Right lobe of liver (tissue), 6 donors: Measurements from ENCODE around the gene ATRNL1. TPM values are rescaled to one million over a fixed set of nuclear protein-coding genes. Genes with fewer than 3 reads are reported as not detected.

Source experiments
- ATAC-seq, 4 donors: fragments of 200-7000 bp; cut with Tn5 transposase; one replicate each; pipeline ENCODE4 v1.9.1; 2020; ENCODE audit warnings: mild to moderate bottlenecking in 4 of 4, moderate library complexity in 4 of 4
- DNase-seq, 3 donors: peaks; one replicate each; pipeline ENCODE4 v3.0.0-alpha.2; 2020
- H3K27ac ChIP-seq, 3 donors: fragments of 200-600 bp; one replicate each; pipeline ENCODE4 v1.8.0; 2022
- H3K27me3 ChIP-seq, 2 donors: fragments of 200-600 bp; one replicate each; pipeline ENCODE4 v1.8.0; 2022
- H3K36me3 ChIP-seq, 4 donors: fragments of 200-600 bp; sonication (generic) in 1 of 4; one replicate each; pipeline versions ENCODE4 v1.5.1 to v1.8.0; 2017 to 2022; ENCODE audit warnings: control low read depth in 1 of 4
- H3K4me1 ChIP-seq, 4 donors: fragments of 200-600 bp; sonication (generic) in 1 of 4; one replicate each; pipeline versions ENCODE4 v1.5.1 to v1.8.0; 2017 to 2022; ENCODE audit warnings: control low read depth in 1 of 4
- H3K4me3 ChIP-seq, 3 donors: fragments of 200-600 bp; one replicate each; pipeline ENCODE4 v1.8.0; 2022
- H3K9me3 ChIP-seq, 4 donors: fragments of 200-600 bp; sonication (generic) in 1 of 4; one replicate each; pipeline versions ENCODE4 v1.5.1 to v1.8.0; 2017 to 2022; ENCODE audit warnings: control low read depth in 1 of 4
- CTCF ChIP-seq, 4 donors: fragments of 200-600 bp in 3 of 4; fragments of 450-650 bp in 1 of 4; IDR thresholded peaks; one replicate each; pipeline versions ENCODE4 v1.5.1 to v1.8.0; 2016 to 2022; ENCODE audit warnings: antibody characterized with exemption in 4 of 4, mild to moderate bottlenecking in 2 of 4
- POLR2A ChIP-seq: fragments of 450-650 bp; IDR thresholded peaks from one replicate; pipeline ENCODE4 v1.6.1; 2017; ENCODE audit warnings: antibody characterized with exemption, mild to moderate bottlenecking
- WGBS: methylation state at CpG from one replicate; pipeline ENCODE4 v1.1.6; 2018; ENCODE audit warnings: low coverage, low lambda C conversion rate; ENCODE audit not compliant: insufficient coverage; ENCODE audit errors: missing lambda C conversion rate; 5-methylcytosine and 5-hydroxymethylcytosine counted together
- intact Hi-C, 2 donors: fragments of 100-400 bp; cut with DNase I; formaldehyde crosslinking; loops; one replicate each; pipeline versions ENCODE4 v1.11.2 to v1.14.1; 2022
- total RNA-seq, 6 experiments: library from RNA; depleted of rRNA in 2 of 6; stranded (reverse); fragments of >200 nt in 2 of 6; fragmentation: NEBNext Ultra II Directional in 3 of 6; extraction: Animal tissue kit (Norgen Biotek cat#: 25700) in 3 of 6; gene quantifications; one replicate each; pipeline versions ENCODE4 v1.1.0 to v1.2.4, GENCODE V29; 2016 to 2023
- donor health status: DM: no; HTN: yes; CAD: no.
- donor health status: DM: no; HTN: no; CAD: no.
- donor health status: DM: no; HTN: no; CAD: no.
- donor health status: DM: no; HTN: yes; CAD: no.
- donor health status: DM: no; HTN: yes; CAD: no.

The ATRNL1 gene
- total RNA-seq, 6 experiments from 2014 or later, result 0.81 to 5.3 (median 2.6) TPM

- H3K9me3 ChIP-seq, result no peaks in the 10 kb centered on the region
- no peak for TF ChIP-seq POLR2A
- TF ChIP-seq CTCF (IDR thresholded peaks at IDR 0.05), result no peak
Measured at GRCh38 chr10:115867305-115867704, 774.1 kb downstream of the ATRNL1 start.

GRCh38 chr10:115871855-115872254, 778.7 kb downstream of the ATRNL1 start:
- DNase-seq, result no peak
- H3K4me3 ChIP-seq, result no peak overlapping the region
- 91% methylated on average over 1 of the region's 1 CpG for WGBS
- no peak for TF ChIP-seq CTCF (IDR thresholded peaks at IDR 0.05)
- TF ChIP-seq POLR2A, result no peak
- no peaks in the 10 kb centered on the region for H3K9me3 ChIP-seq
- no peak overlapping the region for H3K27ac ChIP-seq
- H3K27me3 ChIP-seq, result no peaks in the 10 kb centered on the region
- no peaks in the 10 kb centered on the region for H3K4me1 ChIP-seq
- no peaks in the 10 kb centered on the region for H3K36me3 ChIP-seq
- intact Hi-C loops, result no loop called here
- no peak for ATAC-seq

More at GRCh38 chr10:115867305-115867704, 774.1 kb downstream of the ATRNL1 start:
- Histone ChIP-seq H3K36me3 (no peaks in the 10 kb centered on the region), H3K27ac (no peak overlapping the region), H3K4me1 (no peaks in the 10 kb centered on the region), H3K4me3 (no peak overlapping the region), H3K27me3 (no peaks in the 10 kb centered on the region)
- 51% methylated on average over 2 of the region's 2 CpGs for WGBS
- ATAC-seq (no peak), DNase-seq (no peak)
- intact Hi-C loops, result no loop called here

GRCh38 chr10:115875172-115875571, 782.0 kb downstream of the ATRNL1 start:
- Histone ChIP-seq H3K9me3 (no peaks in the 10 kb centered on the region), H3K27me3 (no peaks in the 10 kb centered on the region), H3K27ac (no peak overlapping the region), H3K36me3 (no peaks in the 10 kb centered on the region), H3K4me3 (no peak overlapping the region), H3K4me1 (no peaks in the 10 kb centered on the region)
- ATAC-seq (peak in 1 of 4 donors; percentile 53), DNase-seq (no peak)
- 70% methylated on average over 2 of the region's 2 CpGs for WGBS
- TF ChIP-seq CTCF (IDR thresholded peaks at IDR 0.05), result no peak
- no peak for TF ChIP-seq POLR2A
- intact Hi-C loops, result no loop called here

- WGBS, result 58% methylated on average over 6 of the region's 6 CpGs
- intact Hi-C loops, result no loop called here
- H3K27ac ChIP-seq, result no peak overlapping the region
- no peak for ATAC-seq
- H3K9me3 ChIP-seq, result no peaks in the 10 kb centered on the region
- no peaks in the 10 kb centered on the region for H3K36me3 ChIP-seq
- no peaks in the 10 kb centered on the region for H3K27me3 ChIP-seq
- H3K4me3 ChIP-seq, result no peak overlapping the region
- no peak for DNase-seq
- TF ChIP-seq CTCF (IDR thresholded peaks at IDR 0.05), result no peak
- TF ChIP-seq POLR2A, result no peak
- no peaks in the 10 kb centered on the region for H3K4me1 ChIP-seq
Measured at GRCh38 chr10:115879372-115880089, 786.4 kb downstream of the ATRNL1 start.
